Measurements from ENCODE around the gene HLF. TPM values are rescaled to one million over a fixed set of nuclear protein-coding genes. Genes with fewer than 3 reads are reported as not detected.

Gene HLF
- total and polyA plus RNA-seq, 2 donors (not counting 3 experiments of a cell fraction or from before 2014, with no cell fraction given), result not detected

DNA sequence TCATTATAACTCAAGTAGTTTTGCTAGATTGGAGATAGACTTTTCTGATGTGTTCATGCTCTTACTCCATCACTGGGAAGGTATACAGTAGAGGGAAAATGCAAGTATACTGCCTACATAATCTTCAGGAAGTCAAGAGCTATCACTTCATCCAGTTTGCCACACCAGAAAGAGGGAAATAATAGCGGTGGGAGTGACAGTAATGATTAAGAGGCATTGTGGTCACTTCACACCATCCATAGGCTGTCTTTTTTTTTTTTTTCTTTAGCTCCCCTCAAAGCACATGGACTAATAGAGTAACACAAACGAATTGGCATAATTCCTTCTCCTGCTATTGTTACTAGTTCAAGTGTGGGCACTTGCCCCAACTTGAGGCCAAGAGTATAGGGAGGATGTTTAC, 28.4 kb upstream of the HLF start:
- Histone ChIP-seq H4K20me1 (replicated peaks; ENCODE audit: control insufficient read depth, extremely low read depth, insufficient read depth, low read length) (no peaks in the 10 kb centered on the region), H3K4me3 (replicated peaks in 1 of 3; ENCODE audit: insufficient read depth in 1 of 3, low read depth in 1 of 3, low read length in 3 of 3) (no peak overlapping the region), H3K36me3 (ENCODE audit: control insufficient read depth in 2 of 2, extremely low read depth in 1 of 2, insufficient read depth in 2 of 2, low read length in 2 of 2) (no peaks in the 10 kb centered on the region), H3K9me1 (replicated peaks; ENCODE audit: control insufficient read depth, extremely low read depth, insufficient read depth, low read length) (no peaks in the 10 kb centered on the region), H3K9me3 (replicated peaks; ENCODE audit: control insufficient read depth, insufficient read depth, low read length) (no peaks in the 10 kb centered on the region), H3K4me2 (ENCODE audit: insufficient read depth, low read length) (no peak overlapping the region), H2AFZ (ENCODE audit: low read depth, low read length) (no peak overlapping the region), H3K9ac (replicated peaks; ENCODE audit: extremely low read depth, insufficient read depth, low read length) (no peak overlapping the region), H3K27ac (ENCODE audit: insufficient read depth, low read depth, low read length) (no peak overlapping the region), H3K4me1 (ENCODE audit: control insufficient read depth, extremely low read depth, insufficient read depth, low read length) (peaks cover 3% of the 10 kb centered on the region), H3K79me2 (ENCODE audit: control insufficient read depth, insufficient read depth, low read length) (no peaks in the 10 kb centered on the region), H3K27me3 (ENCODE audit: control insufficient read depth in 2 of 2, insufficient read depth in 2 of 2, low read length in 2 of 2) (peaks cover 0 to 11% of the 10 kb centered on the region in 2 experiments)
- TF ChIP-seq POLR2AphosphoS5 (IDR thresholded peaks at IDR 0.05; ENCODE audit: insufficient read depth, low read depth, low read length), result no peak
- TF ChIP-seq POLR2A (IDR thresholded peaks at IDR 0.05; ENCODE audit: low read depth, low read length), result no peak
- TF ChIP-seq, protein P1, sequence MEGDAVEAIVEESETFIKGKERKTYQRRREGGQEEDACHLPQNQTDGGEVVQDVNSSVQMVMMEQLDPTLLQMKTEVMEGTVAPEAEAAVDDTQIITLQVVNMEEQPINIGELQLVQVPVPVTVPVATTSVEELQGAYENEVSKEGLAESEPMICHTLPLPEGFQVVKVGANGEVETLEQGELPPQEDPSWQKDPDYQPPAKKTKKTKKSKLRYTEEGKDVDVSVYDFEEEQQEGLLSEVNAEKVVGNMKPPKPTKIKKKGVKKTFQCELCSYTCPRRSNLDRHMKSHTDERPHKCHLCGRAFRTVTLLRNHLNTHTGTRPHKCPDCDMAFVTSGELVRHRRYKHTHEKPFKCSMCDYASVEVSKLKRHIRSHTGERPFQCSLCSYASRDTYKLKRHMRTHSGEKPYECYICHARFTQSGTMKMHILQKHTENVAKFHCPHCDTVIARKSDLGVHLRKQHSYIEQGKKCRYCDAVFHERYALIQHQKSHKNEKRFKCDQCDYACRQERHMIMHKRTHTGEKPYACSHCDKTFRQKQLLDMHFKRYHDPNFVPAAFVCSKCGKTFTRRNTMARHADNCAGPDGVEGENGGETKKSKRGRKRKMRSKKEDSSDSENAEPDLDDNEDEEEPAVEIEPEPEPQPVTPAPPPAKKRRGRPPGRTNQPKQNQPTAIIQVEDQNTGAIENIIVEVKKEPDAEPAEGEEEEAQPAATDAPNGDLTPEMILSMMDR (IDR thresholded peaks at IDR 0.05; ENCODE audit: extremely low read depth in 1 of 2, insufficient read depth in 1 of 2, low read depth in 1 of 2, low read length in 2 of 2), result no peak
- no peak for TF ChIP-seq MYC (IDR thresholded peaks at IDR 0.05; ENCODE audit: low read depth, low read length)
- TF ChIP-seq MAX (IDR thresholded peaks at IDR 0.05; ENCODE audit: insufficient read depth, insufficient read length), result no peak
- TF ChIP-seq EZH2 (IDR thresholded peaks at IDR 0.05; ENCODE audit: borderline replicate concordance, low read depth, low read length, severe bottlenecking), result no peak
- TF ChIP-seq JUN (IDR thresholded peaks at IDR 0.05; ENCODE audit: borderline replicate concordance, insufficient read depth, insufficient read length, low read depth), result no peak
- CTCF ChIA-PET, result interaction anchor here (1.1 to 1.6 kb wide), 2 partner anchors 58 to 231 kb away, joined by 3 read pairs; no protein-coding TSS in a partner anchor
- POLR2A ChIA-PET, result no interaction called here
- intact Hi-C loops (cut with micrococcal nuclease) (no loop called here), dilution Hi-C loops (cut with MboI; ENCODE audit: extremely low pct_ligation_motif_present, low sequenced_read_pairs) (no loop called here)
- DNase-seq (ENCODE audit: low read depth, low spot score) (no peak), FAIRE-seq (no peak)
- no TSS peak for BruUV-seq (replicated peaks)

Measured in endothelial cell of umbilical vein (primary cell).